Left lung (tissue), 10 donors: ENCODE data around the gene PICALM. TPM values are rescaled to one million over a fixed set of nuclear protein-coding genes. Genes with fewer than 3 reads are reported as not detected.

Source experiments
- ATAC-seq: fragments of 200-7000 bp; cut with Tn5 transposase; one replicate; pipeline ENCODE4 v1.9.1; 2020; ENCODE audit warnings: moderate library complexity
- DNase-seq, 4 donors: peaks; one replicate each; pipeline ENCODE4 v3.0.0-alpha.2; 2013 to 2020
- H3K27ac ChIP-seq, 2 donors: fragments of 200-600 bp; sonication (generic) in 1 of 2; one replicate each; pipeline versions ENCODE4 v1.5.0 to v1.8.0; 2020 to 2021
- H3K27me3 ChIP-seq, 2 donors: fragments of 200-600 bp; sonication (generic) in 1 of 2; one replicate each; pipeline versions ENCODE4 v1.5.0 to v1.8.0; 2020 to 2021
- H3K36me3 ChIP-seq, 2 donors: fragments of 200-600 bp; sonication (generic) in 1 of 2; one replicate each; pipeline versions ENCODE4 v1.5.0 to v1.8.0; 2020 to 2021
- H3K4me1 ChIP-seq, 2 donors: fragments of 200-600 bp; one replicate each; pipeline ENCODE4 v1.8.0; 2021
- H3K4me3 ChIP-seq, 2 donors: fragments of 200-600 bp; sonication (generic) in 1 of 2; one replicate each; pipeline versions ENCODE4 v1.5.0 to v1.8.0; 2020 to 2021; ENCODE audit warnings: mild to moderate bottlenecking in 1 of 2
- H3K9me3 ChIP-seq, 2 donors: fragments of 200-600 bp; sonication (generic) in 1 of 2; one replicate each; pipeline versions ENCODE4 v1.5.0 to v1.8.0; 2020 to 2021
- intact Hi-C, 2 donors: fragments of 100-400 bp; cut with DNase I; formaldehyde crosslinking; loops; one replicate each; pipeline versions ENCODE4 v1.11.2 to v1.14.2; 2022
- polyA plus RNA-seq, 6 donors: library from polyadenylated mRNA; unstranded; fragments of 120-200 nt; gene quantifications; one replicate each; pipeline ENCODE4 v1.2.1, GENCODE V29; 2013; ENCODE audit not compliant: insufficient read length in 6 of 6
- total RNA-seq, 2 donors: library from RNA; stranded (reverse); fragmentation: NEBNext Ultra II Directional; extraction: Animal tissue kit (Norgen Biotek cat#: 25700); gene quantifications; one replicate each; pipeline ENCODE4 v1.2.1, GENCODE V29; 2021
- TF ChIP-seq, protein P1 (sequence below), 2 donors: fragments of 200-600 bp; sonication (generic) in 1 of 2; IDR thresholded peaks; one replicate each; pipeline versions ENCODE4 v1.5.0 to v1.8.0; 2021; ENCODE audit warnings: antibody characterized with exemption in 2 of 2
- donor health status: DM: no; HTN: yes; CAD: no.
- donor health status: DM: no; HTN: no; CAD: no.

Gene PICALM
- total and polyA plus RNA-seq, 8 donors, result 159 to 216 (median 182) TPM

DNA sequence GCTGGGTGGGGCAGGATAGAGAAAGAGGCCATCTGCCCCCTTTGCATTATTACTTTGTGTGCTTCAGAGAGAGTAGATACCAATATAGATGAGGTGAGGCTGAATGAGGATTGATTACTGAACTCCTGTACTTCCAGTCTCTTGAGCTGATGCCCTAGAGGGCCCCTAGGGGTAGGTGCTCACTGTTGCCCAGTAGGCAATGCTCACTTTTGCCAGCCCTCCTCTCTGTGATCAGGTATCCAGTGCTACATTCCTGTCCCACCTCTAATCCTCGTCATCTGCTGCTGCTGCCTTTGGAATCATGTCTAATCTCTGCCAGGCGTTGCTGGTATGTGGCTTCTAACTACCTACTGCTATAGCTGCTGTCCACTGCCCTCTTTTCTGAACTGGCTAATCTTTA is 156.5 kb downstream of the PICALM start:
- DNase-seq (no peak), ATAC-seq (no peak)
- intact Hi-C loops, result no loop called here
- no peak overlapping the region for H3K4me3 ChIP-seq
- no peaks in the 10 kb centered on the region for H3K36me3 ChIP-seq
- H3K9me3 ChIP-seq, result no peaks in the 10 kb centered on the region
- no peak overlapping the region for H3K27ac ChIP-seq
- no peaks in the 10 kb centered on the region for H3K27me3 ChIP-seq
- TF ChIP-seq, protein P1, sequence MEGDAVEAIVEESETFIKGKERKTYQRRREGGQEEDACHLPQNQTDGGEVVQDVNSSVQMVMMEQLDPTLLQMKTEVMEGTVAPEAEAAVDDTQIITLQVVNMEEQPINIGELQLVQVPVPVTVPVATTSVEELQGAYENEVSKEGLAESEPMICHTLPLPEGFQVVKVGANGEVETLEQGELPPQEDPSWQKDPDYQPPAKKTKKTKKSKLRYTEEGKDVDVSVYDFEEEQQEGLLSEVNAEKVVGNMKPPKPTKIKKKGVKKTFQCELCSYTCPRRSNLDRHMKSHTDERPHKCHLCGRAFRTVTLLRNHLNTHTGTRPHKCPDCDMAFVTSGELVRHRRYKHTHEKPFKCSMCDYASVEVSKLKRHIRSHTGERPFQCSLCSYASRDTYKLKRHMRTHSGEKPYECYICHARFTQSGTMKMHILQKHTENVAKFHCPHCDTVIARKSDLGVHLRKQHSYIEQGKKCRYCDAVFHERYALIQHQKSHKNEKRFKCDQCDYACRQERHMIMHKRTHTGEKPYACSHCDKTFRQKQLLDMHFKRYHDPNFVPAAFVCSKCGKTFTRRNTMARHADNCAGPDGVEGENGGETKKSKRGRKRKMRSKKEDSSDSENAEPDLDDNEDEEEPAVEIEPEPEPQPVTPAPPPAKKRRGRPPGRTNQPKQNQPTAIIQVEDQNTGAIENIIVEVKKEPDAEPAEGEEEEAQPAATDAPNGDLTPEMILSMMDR (IDR thresholded peaks at IDR 0.05), result no peak
- peaks cover 0 to 6% of the 10 kb centered on the region in 2 donors for H3K4me1 ChIP-seq

Other genes with a start within 250 kb of the PICALM start
- not detected for gene CCDC83, start 213.7 kb downstream of the PICALM start, total RNA-seq
- gene CCDC83, start 213.7 kb downstream of the PICALM start, polyA plus RNA-seq, result not detected
- gene EED, start 175.7 kb upstream of the PICALM start, total RNA-seq, result 10 to 100 TPM; 20.3 to 24.6 TPM
- gene EED, start 175.7 kb upstream of the PICALM start, polyA plus RNA-seq, result 10 to 100 TPM; 36.5 to 48.2 (median 39.4) TPM
- gene HIKESHI, start 233.2 kb upstream of the PICALM start, total RNA-seq, result 10 to 100 TPM; 28.5 to 30.2 TPM
- 10 to 100 TPM; 45.8 to 67.2 (median 52.0) TPM for gene HIKESHI, start 233.2 kb upstream of the PICALM start, polyA plus RNA-seq